Tibial nerve (tissue), 4 donors: ENCODE measurements around the gene TNS3.

Source experiments
- EP300 ChIP-seq, 2 donors: sonication (generic); formaldehyde crosslinking; IDR thresholded peaks; one replicate each; pipeline ENCODE4 v1.6.1; 2017; ENCODE audit warnings: antibody characterized with exemption in 2 of 2, mild to moderate bottlenecking in 1 of 2
- POLR2A ChIP-seq, 2 donors: fragments of 450-650 bp; IDR thresholded peaks; one replicate each; pipeline ENCODE4 v1.6.1; 2017; ENCODE audit warnings: antibody characterized with exemption in 2 of 2, mild to moderate bottlenecking in 2 of 2, moderate library complexity in 2 of 2
- TF ChIP-seq, protein P1 (sequence below), 5 experiments: fragments of 200-600 bp in 3 of 5; fragments of 450-650 bp in 2 of 5; sonication (generic) in 3 of 5; IDR thresholded peaks; one replicate each; pipeline ENCODE4 v1.5.1; 2016 to 2019; ENCODE audit warnings: antibody characterized with exemption in 5 of 5, mild to moderate bottlenecking in 3 of 5, moderate library complexity in 2 of 5

DNA sequence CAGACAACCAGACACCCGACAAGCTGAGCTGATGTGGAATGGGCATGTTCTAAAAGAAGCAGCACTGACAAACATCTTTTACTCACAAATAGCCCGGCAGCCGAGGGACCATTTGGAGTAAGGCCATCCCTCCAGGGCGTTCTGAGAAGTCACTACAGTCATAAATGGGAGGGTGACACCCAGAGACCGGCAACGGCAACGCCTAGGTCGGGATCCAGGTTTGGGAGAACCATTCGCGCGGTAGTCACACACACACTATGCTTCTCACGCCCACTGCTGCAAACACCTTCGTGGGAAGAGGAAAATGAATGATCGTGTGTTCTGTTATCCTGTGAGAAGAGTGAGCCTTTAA lies 9.8 kb downstream of the TNS3 start:
- TF ChIP-seq, protein P1, sequence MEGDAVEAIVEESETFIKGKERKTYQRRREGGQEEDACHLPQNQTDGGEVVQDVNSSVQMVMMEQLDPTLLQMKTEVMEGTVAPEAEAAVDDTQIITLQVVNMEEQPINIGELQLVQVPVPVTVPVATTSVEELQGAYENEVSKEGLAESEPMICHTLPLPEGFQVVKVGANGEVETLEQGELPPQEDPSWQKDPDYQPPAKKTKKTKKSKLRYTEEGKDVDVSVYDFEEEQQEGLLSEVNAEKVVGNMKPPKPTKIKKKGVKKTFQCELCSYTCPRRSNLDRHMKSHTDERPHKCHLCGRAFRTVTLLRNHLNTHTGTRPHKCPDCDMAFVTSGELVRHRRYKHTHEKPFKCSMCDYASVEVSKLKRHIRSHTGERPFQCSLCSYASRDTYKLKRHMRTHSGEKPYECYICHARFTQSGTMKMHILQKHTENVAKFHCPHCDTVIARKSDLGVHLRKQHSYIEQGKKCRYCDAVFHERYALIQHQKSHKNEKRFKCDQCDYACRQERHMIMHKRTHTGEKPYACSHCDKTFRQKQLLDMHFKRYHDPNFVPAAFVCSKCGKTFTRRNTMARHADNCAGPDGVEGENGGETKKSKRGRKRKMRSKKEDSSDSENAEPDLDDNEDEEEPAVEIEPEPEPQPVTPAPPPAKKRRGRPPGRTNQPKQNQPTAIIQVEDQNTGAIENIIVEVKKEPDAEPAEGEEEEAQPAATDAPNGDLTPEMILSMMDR (IDR thresholded peaks at IDR 0.05) = no peak
- TF ChIP-seq EP300 (IDR thresholded peaks at IDR 0.05) (no peak), POLR2A (IDR thresholded peaks at IDR 0.05) (no peak)
